GM13977 (cell line): ENCODE data around the gene COL5A2.

ENCODE experiments used
- DNase-seq: peaks from one replicate; pipeline ENCODE4 v3.0.0; 2012; ENCODE audit warnings: low spot score
- CTCF ChIP-seq: IDR thresholded peaks from 2 replicates; pipeline ENCODE4 v1.5.1; 2012; ENCODE audit warnings: mild to moderate bottlenecking, control low read depth; ENCODE audit not compliant: insufficient read depth; ENCODE audit errors: extremely low read depth, missing control alignments
- in situ Hi-C: fragments of 300-500 bp; cut with MboI; formaldehyde crosslinking; loops from one replicate; pipeline ENCODE4 v1.12.0; 2022; ENCODE audit warnings: low sequenced_read_pairs, low pct_unique_long_range_greater_than_20kb, mixed read lengths, inconsistent platforms; ENCODE audit not compliant: unreplicated experiment

Gene COL5A2

GRCh38 chr2:189092936-189093335, 86.6 kb downstream of the COL5A2 start:
- DNase-seq, result no peak
- no peak for TF ChIP-seq CTCF
- in situ Hi-C loops, result no loop called here

GRCh38 chr2:189091253-189091652, 88.3 kb downstream of the COL5A2 start:
- TF ChIP-seq CTCF, result no peak
- DNase-seq, result no peak
- in situ Hi-C loops, result no loop called here

GRCh38 chr2:189088591-189089205, 90.9 kb downstream of the COL5A2 start:
- in situ Hi-C loops, result no loop called here
- TF ChIP-seq CTCF, result no peak
- no peak for DNase-seq

GRCh38 chr2:189086710-189087109, 92.9 kb downstream of the COL5A2 start:
- TF ChIP-seq CTCF, result no peak
- in situ Hi-C loops, result no loop called here

GRCh38 chr2:189086250-189086649, 93.3 kb downstream of the COL5A2 start:
- in situ Hi-C loops, result no loop called here
- no peak for TF ChIP-seq CTCF
- no peak for DNase-seq

More at GRCh38 chr2:189086710-189087109, 92.9 kb downstream of the COL5A2 start:
- DNase-seq, result no peak

- in situ Hi-C loops, result no loop called here
- no peak for DNase-seq
- TF ChIP-seq CTCF, result no peak
These were observed 96.0 kb downstream of the COL5A2 start for GRCh38 chr2:189083606-189084005.
